Erythroblast (primary cell): ENCODE measurements around the gene PIWIL4.

Source experiments
- GATA1 ChIP-seq: IDR thresholded peaks from 2 replicates; pipeline ENCODE4 v1.6.1; 2011; ENCODE audit warnings: low read depth, mild to moderate bottlenecking, control low read depth, low read length, moderate library complexity
- POLR2A ChIP-seq: IDR thresholded peaks from 2 replicates; pipeline ENCODE4 v1.6.1; 2011; ENCODE audit warnings: mild to moderate bottlenecking, low read length

DNA sequence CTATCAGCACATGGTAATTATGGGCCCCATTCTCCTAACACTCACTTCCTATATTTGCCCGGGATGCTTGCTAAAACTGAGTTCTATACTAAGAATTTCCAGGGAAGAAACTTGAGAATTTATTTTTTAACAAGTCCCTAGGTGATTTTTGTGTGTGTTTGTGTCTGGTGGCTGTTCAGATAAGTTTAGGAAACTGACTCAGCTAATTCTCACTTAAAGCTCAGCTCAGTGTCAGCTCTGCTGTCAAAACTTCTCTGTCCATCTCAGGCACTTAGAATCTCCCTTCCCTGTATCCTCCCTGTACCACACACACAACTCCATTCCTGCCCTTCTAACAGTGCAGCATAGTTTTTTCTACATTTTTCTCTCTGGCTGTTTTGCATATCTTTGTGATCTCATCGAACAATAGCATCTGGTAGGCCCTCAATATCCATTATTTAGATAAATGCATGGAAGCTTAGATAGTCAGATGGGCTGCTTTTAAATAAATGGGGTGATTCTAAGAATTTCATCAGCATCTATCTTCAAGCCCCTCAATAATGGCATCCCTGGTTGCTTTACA, 69.3 kb downstream of the PIWIL4 start:
- no peak for TF ChIP-seq POLR2A
- TF ChIP-seq GATA1, result no peak
